Femur (tissue), 1 donor: ENCODE measurements around the gene MTOR.
"Not testable (repeated sequence)": the region's sequence is repeated elsewhere in the genome, so short reads cannot be mapped to it uniquely, and the experiment has no call there.

Source experiments
- DNase-seq: peaks from one replicate; pipeline ENCODE4 v3.0.0-alpha.2; 2017

Gene MTOR

DNA sequence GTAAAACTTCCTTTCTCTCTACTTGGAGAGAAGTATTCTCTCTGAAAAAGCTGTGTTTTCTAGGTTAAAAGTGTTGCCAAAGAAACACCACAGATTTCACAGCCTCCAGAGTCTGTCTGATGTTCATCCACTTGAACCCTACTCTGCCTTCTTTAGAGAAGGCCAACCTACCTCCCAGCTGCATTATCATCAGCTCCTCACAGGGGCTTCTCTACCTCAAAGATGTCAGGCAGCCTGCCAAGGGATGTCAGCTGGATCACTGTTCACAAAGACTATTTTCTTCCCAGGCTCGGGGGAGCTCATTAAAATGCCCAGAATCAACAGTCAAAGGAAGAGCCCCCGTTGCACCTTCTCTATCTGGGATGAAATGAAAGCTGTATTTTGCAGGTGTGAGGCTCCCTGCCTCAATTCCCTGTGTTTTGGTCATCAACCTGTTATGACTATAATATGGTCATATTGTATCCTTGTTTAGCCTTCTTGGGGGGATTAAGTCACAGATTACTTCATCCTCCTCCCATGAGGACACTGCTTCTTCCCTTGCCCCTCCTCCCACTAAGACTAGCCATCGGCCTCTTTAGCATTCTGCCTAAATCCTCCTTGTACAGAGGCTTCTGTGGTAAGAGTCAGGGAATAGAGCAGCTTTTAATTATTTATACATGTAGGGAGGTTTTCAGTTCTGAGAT is 47.5 kb downstream of the MTOR start:
- DNase-seq, result peak; percentile 24

DNA sequence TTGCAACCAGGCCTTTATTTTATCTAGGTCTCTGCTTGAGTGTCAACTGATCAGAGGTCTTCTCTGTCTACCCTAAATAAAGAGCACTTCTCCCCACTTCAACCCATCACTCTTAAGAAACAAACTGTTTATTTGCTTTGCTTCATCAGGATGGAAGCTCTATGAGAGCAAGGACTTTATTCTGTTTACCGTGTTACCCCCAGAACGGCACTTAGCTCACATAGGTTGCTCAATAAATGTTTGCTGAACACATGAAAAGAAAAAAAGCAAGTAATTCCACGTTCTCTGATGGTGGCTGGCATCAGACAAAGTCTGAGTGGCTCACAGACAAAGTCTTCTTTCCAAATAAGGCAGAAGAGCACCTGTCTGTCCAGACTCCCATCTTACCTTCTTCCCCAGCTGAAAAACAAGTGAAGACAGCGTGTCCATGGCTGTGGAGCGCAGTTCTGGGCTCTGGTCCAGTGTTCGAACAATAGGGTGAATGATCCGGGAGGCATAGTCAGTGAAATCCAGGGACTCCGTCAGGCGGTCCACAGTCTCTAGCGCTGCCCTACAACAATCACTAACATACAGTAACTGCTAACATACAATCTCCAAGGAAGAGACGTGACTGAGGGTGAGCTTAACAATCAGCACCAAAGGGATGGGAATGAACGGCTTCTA is 50.3 kb downstream of the MTOR start:
- no peak for DNase-seq

DNA sequence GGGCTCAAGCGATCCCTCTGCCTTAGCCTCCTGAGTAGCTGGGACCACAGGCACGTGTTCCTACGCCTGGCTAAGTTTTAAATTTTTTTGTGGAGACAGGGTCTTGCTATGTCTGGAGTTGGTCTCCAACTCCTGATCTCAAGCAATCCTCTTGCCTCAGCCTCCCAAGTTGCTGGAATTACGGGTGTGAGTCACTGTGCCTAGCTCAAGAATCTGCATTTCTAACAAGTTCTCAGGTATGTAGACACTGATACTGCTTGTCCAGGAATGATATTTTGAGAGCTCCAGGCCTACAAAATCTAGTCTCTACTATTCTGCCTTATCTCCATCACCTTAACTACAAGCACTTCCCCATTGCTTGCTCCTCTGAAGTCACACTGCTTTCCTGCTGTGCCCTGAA is 50.9 kb downstream of the MTOR start:
- DNase-seq, result no peak

DNA sequence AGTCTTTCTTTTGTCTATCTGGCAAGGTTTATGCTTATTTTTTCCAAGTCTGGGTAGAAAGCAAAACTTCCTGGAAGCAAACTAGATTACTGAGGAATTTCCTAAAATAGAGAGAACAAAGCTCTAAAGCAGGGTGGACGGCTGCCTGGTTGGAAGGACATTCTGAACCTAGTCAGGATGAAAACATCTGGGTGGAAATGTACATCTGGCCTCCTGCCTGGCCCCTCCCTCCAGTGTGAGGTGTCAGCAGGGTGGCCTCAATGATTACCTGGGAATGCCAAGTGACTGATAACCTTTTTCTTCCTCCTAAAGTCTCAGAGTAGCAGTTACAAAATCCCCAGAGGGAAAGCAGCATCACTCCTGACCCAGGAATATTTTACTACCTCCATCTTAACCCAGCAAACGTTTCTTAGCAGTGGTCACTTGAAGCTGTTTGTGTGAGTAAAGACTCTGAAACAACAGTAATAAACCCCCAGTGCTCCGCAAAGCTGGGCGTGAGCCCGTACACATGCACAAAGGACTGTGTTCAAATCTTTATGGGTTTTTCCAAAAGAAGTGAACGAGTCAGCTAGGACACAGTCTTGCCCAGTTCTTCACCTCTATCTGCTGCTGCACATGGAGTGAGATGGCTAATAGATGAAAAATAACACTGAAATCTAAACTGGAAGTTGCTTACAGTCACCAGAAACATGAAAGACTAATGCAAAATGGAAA is 54.3 kb downstream of the MTOR start:
- no peak for DNase-seq

DNA sequence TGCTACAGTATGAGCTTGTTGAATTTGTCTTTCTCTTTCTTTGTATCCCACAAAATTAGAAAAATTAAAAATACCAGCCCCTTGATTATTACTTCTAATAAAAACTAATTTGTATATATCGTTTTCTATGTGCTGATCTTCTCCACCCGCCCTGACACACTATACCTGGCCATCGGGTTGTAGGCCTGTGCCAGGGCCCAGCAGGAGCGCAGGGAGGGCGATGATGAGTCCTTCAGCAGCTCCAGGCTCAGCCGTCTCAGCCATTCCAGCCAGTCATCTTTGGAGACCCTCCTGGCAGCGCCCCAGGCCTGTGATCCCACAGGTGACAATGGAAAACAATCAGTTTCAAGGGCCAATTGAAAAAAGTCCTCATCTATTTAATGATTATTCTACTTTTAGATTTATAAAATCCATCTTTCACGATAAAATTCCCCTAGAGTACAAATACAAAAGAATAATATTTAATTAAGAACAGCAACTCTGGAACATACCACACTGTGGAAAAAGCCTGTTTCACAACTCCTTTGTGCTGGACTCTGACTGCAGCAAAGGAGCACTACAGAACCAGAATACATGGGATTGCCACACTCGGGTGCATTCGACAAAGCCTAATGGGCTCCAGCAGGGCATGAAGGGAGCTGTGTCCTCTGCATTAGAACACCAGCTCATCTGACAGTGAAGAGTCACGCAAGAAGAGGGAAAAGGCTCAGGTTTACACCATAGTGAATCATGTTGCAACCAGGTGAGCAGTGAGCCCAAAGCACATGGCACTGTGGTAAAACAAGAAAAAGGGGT is 57.8 kb downstream of the MTOR start:
- no peak for DNase-seq

DNA sequence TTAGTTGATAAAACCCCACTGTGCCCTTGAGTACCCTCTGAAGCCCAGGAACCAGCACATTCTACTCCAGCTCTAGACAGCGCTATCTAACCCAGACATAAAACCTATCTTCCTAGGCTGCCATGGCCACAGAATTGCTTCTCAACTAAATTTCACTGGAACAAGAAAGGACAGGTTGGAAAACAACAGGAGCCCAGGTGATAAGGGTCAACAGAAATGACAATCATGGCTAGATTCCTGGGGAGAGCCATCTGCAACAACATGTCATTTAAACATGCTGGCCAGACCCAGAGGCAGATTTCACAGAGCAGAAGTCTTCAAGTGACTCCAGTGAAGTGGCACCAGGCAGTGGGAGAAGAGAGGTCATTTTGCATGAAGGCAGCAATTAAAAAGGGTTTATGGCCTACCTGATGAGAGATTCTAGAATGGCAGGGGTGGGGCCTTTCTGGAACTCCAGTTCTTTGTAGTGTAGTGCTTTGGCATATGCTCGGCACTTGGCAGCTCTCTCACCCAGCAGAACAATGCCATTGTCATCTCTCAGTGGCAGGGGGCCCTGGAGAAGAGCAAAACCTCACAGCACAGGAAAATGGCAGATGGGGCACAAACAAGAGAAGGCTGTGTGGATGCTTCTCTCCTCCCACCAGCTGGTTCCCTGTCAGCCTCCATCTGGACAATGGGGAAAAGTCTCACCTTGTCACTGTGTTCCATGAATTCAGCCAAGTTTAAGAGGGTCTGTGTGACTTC is 63.3 kb downstream of the MTOR start:
- DNase-seq, result no peak

DNA sequence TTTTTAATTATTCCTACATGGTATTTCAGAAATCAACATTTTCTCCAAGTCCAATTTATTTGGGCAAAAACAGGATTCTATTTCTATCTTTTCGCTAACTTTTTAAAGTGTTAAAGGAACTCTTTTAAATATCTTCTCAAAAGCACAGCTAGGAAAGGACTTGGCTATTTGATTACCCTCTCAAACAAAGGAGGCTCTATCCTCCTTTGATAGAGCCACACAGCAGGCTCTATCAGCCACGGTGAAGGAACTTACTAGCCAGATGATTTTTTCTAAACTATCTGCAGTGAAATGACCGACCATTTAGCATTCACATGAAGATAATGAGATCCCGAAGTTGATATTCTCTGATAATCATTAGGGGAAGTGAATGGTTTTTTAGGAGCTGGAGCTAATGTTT is 64.1 kb downstream of the MTOR start:
- DNase-seq, result no peak

DNA sequence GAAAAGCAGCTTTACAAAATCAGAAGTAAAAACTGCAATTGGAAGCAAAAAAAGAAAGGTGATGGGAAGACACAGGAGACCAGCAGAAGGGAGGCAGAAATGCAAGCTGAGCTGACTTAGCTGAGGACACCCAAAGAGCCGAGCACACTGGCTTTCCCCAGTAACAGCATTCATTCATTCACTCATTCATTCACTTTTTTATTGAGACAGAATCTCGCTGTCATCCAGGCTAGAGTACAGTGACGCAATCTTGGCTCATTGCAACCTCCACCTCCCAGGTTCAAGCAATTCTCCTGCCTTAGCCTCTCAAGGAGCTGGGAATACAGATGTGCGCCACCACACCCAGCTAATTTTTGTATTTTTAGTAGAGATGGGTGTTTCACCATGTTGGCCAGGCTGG is 65.0 kb downstream of the MTOR start:
- DNase-seq, result no peak

DNA sequence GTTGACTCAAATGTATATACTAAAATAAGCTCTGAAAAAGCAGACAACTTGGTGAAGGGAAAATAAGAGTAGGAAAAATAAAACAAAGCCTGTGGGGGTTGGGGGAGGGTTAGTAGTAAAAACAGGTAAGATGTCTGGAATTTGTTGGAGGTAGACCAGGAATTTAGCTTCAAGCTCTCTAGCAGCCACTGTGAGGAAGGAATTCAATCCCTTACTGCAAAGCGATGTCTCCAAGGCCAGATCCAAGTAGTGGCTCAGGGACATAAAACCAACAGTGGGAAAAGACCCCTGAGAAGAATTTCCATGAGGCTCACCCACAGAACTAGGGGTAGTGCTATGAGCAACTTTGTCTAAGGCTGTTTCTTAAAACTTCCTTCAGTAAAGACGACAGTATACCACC is 65.4 kb downstream of the MTOR start:
- no peak for DNase-seq

DNA sequence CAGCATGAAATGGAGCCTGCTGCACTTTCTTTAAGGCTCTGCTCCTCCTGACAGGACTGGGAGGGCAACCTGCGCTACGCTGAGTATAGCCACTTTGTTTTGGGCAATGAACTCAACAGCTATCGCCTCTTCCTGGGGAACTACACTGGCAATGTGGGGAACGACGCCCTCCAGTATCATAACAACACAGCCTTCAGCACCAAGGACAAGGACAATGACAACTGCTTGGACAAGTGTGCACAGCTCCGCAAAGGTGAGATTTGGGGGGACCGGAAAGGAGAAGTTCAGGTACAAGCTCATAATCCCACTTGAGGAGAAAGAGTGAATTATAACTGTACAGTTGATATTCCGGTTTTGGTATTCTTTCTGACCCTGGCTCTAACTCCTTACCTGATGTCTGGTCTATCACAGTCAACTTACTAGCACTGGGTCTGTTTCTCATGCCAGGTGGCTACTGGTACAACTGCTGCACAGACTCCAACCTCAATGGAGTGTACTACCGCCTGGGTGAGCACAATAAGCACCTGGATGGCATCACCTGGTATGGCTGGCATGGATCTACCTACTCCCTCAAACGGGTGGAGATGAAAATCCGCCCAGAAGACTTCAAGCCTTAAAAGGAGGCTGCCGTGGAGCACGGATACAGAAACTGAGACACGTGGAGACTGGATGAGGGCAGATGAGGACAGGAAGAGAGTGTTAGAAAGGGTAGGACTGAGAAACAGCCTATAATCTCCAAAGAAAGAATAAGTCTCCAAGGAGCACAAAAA is 67.8 kb downstream of the MTOR start:
- DNase-seq, result no peak

DNA sequence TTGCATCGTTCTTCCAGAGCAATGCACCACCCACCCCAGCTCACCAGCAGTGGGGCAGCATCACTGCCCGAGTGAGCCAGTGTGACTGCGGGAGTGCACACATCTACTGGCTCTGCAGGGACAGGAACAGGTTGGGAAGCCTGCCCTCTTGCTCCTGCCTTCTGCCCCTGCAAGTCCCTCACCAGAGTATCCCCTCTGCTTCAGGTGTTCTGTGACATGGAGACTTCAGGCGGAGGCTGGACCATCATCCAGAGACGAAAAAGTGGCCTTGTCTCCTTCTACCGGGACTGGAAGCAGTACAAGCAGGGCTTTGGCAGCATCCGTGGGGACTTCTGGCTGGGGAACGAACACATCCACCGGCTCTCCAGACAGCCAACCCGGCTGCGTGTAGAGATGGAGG is 69.0 kb downstream of the MTOR start:
- DNase-seq, result no peak

DNA sequence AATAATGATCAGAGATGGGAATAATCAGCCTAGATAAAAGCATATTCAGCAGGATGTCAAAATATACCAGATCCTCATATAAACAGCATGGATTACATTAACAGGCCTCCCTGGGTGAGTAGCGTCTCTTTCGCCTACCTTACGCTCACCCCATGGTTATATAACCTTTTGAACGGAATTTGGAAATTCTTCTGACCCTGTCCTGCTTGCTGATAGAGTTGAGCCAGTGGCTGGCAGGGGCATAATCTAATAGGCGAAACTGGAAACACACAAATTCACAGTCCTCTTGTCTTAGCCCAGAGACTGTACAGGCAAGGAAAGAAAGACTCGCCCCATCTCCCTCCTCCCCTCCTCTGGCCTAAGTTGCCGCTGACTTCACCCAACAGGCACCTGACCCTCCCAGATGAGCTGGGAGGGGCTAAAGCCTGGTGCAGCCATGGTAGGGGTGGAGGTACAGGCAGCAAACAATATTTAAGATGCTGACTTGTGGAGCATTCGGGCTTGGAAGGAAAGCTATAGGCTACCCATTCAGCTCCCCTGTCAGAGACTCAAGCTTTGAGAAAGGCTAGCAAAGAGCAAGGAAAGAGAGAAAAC is 73.4 kb downstream of the MTOR start, which contains the start of gene ANGPTL7:
ANGPTL7 (plus strand) TSS at position 498 of the 594 bp plus-strand sequence. CDS start 225 bp downstream, outside the sequence.
- DNase-seq, result no peak

DNA sequence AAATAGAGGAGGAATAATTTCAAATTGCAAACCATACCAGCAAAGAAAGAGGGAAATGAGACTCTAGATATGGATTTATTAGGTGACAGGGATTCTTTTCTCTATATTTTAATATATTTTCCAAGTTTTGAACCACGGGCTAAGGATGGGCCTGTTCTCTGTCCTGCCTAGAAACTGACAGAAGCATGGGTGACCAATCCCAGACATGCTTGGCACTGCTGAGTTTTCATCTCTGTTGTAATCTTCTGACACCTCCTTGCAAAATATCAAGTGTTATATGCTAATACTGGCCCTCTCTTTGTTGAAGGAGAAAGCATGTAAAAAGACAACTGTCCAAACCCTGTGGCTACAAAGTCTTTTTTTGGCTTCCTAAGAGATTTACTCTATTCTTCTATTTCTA is 74.0 kb downstream of the MTOR start:
- no peak for DNase-seq

- DNase-seq, result no peak
Measured at GRCh38 chr1:11187931-11188330, 74.4 kb downstream of the MTOR start.

- no peak for DNase-seq
Measured at GRCh38 chr1:11187494-11187893, 74.9 kb downstream of the MTOR start.

- DNase-seq, result no peak
Measured at GRCh38 chr1:11187000-11187399, 75.4 kb downstream of the MTOR start.

DNA sequence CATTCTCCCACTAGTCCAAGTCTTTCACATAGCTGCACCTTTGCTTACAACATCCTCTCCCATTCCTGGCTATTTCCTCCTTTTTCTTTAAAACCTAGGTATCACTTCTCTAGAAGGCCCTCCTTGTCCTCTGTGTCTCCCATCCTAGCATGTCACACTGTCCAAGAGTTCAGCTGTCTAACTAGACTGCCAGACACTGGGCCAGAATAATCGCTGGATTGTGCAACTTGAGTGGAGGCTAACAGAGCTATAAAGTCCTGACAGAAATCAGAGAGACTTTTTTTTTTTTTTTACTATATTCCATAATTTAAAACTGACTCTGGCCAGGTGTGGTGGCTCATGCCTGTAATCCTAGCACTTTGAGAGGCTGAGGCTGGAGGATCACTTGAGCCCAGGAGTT is 77.4 kb downstream of the MTOR start:
- no peak for DNase-seq

DNA sequence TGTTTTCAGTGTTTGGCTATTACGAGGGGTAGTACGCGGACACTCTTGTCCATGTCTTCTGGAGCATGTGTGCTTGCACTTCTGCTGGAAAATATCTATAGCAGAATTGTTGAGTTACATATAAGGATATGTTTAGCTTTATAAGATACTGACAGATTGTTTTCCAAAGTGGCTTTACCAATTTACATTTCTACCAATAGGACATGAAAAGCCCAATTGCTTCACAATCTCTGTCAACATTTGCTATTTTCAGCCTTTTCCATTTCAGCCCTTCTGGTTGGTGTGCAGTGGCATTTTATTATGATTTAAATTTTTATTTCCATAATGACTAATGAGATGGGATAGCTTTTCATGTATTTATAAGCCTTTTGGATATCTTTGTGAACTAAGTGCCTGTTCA is 79.5 kb downstream of the MTOR start:
- DNase-seq, result no peak

GRCh38 chr1:11180342-11180744 is 82.0 kb downstream of the MTOR start:
- no peak for DNase-seq

GRCh38 chr1:11179749-11180148 is 82.6 kb downstream of the MTOR start:
- not testable (repeated sequence) for DNase-seq

DNA sequence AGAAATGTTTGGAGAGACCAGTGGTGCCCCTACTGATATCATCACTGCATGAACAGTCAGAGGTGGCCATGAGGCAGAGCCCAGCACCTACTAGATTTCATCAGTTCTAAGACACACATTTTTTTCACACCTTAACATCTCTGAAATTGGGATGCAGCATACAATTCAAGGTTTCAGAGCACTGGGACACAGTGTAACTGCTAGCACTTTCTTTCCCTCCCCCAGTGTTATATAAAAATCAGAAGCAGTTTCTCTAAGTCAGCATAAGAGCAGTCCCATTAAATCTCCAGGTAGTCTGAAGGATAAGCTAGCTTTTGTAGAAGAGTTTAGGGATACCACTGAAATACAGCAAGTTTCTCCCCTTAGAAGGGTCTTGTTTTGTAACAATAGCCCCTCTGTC is 83.2 kb downstream of the MTOR start:
- no peak for DNase-seq
